Skeletal muscle cell (primary cell): ENCODE data around the gene ANKS3.
"Not testable (repeated sequence)": the region's sequence is repeated elsewhere in the genome, so short reads cannot be mapped to it uniquely, and the experiment has no call there.

Experiments used
- DNase-seq: peaks from one replicate; pipeline ENCODE4 v3.0.0-alpha.2; 2010; ENCODE audit warnings: low read depth
- H3K4me3 ChIP-seq: 2 replicates; pipeline ENCODE4 v1.5.1; 2011; ENCODE audit warnings: low read depth, mild to moderate bottlenecking, control low read depth, low read length, moderate library complexity

Gene ANKS3

DNA sequence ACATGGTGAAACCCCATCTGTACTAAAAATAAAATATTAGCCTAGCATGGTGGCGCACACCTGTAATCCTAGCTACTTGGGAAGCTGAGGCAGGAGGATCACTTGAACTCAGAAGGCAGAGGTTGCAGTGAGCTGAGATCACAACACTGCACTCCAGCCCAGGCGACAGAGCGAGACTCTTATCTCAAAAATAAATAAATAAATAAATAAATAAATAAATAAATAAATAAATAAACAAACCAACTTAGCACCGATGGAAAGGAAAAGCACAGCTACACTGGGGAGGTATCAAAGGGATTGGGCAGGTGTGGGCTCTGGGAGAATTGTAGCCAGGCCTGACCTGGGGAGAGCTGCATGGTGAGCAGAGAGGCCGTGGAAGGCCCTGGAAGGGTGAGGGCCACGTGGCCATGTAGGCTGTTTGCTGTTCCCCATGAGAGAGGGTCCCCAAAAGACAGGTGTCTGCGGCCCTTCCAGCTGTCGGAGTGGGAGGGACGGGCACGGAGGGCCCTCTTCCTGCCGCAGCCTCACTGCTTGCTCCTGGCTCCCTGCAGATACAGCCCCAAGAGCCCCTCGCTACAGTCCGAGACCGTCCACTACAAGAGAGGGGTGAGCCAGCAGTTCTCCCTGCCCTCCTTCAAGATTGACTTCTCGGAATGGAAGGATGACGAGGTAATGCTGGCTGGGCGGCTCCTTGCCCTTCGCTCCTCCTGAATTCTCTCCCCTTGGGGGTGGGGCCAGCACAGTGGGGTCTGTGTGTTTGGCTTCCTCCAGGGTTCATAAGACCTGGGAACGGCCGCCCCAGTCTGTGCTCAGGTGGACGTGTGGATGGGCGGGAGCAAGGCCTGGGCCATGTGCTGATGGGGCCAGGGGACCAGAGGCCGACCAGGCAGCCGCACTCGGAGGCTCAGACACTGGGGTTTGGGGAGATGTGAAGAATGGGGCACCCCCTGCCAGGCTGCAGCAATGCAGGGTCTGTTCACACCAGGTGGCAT, 77.1 kb downstream of the ANKS3 start:
- no peak for DNase-seq
- no peak overlapping the region for H3K4me3 ChIP-seq

GRCh38 chr16:4656221-4656620, 77.8 kb downstream of the ANKS3 start:
- no peak overlapping the region for H3K4me3 ChIP-seq

DNA sequence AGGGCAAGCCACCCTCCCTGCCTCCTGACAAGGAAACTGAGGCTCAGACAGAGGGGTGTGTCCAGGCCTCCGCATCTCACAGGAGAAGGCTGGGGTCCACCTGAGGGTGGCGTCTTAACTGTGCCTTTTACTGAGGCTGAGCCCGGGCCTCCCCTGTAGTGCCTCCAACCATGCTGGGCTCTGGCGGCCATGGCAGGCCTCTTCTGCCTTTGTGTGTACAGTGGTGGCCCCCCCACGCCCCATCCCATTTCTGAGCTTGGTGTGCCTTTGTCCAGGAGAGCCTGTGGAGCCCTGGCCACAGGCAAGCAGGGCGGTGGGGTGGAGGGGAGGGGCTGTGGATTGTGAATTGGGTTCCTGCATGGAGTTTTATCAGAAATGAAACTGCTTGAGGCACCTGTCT, 78.3 kb downstream of the ANKS3 start:
- no peak for DNase-seq
- H3K4me3 ChIP-seq, result no peak overlapping the region

More at GRCh38 chr16:4656221-4656620, 77.8 kb downstream of the ANKS3 start:
- no peak for DNase-seq

DNA sequence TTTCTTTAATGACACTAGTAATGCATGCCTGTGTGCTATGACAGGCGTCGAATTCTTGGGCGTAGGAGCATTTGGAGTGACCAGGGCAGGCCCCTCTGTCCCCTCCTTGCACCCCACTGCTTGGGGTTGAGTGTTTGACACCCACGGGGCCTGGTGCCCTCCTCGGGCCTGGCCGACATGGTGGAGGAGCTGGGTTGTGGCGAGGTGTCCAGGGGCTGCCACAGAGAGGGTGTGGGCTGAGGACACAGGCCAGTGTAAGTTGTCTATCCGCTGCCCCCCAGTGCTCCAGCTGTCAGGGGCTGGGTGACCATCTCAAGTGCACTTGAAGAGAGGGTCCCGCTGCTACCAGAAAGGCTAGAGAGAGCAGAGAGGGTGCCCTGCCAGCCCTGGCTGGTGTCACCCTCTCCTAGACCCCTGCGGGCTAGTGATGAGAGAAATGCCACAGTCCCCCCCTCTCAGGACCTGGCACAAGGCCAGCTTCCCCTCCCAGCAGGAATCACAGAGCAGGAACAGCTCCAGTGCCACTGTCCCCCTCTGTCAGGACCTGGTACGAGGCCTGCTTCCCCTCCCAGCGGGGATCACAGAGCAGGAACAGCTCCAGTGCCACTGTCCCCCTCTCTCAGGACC, 79.0 kb downstream of the ANKS3 start:
- H3K4me3 ChIP-seq, result no peak overlapping the region
- DNase-seq, result no peak

DNA sequence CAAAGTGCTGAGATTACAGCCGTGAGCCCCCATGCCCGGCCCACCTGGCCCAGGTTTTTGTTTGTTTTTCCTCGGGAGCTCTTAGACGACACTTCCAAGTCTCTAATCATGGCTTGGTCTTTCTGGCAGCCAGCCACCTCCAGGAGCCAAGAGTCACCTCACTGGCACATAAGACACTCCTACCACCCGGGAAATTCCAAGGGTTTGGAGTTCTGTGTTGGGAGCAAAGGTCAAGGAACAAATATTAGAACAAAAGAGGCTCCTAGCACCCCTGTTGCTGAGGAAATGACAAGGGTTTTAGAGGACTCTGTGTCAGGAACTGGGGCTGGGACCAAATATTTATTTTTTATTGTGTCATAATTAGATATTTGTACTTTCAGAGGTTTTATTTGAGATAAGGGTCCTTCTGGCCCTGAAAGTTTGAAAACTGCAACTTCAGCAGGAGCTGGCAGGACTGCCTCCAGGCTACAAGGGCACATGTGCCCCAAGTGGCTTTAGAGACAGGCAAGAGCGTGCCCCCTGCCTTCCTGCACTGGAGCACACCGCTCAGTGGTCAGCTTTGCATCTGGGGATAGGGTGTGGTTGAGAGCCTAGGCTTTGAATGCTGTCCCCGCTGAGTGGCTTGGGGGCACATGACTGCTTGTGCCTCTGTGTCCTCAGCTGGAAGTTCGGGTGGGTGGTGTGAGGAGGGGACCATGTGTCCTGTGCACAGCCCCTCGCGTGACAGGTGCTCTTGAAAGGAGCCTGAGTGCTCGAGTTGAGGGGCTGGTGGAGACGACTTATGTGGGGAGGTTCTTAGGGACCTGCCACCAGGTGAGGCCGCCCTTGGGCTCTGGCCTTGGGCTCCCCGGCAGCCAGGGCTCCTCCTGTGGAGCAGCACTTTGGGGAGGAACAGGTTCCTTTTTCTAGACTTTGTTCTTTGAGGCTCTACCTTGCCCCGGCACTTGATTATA, 79.8 kb downstream of the ANKS3 start:
- H3K4me3 ChIP-seq, result no peak overlapping the region
- DNase-seq, result no peak

GRCh38 chr16:4652561-4652960, 81.5 kb downstream of the ANKS3 start:
- no peak for DNase-seq
- H3K4me3 ChIP-seq, result no peak overlapping the region

- H3K4me3 ChIP-seq, result no peak overlapping the region
- no peak for DNase-seq
Observed at GRCh38 chr16:4651827-4652226, 82.2 kb downstream of the ANKS3 start.

DNA sequence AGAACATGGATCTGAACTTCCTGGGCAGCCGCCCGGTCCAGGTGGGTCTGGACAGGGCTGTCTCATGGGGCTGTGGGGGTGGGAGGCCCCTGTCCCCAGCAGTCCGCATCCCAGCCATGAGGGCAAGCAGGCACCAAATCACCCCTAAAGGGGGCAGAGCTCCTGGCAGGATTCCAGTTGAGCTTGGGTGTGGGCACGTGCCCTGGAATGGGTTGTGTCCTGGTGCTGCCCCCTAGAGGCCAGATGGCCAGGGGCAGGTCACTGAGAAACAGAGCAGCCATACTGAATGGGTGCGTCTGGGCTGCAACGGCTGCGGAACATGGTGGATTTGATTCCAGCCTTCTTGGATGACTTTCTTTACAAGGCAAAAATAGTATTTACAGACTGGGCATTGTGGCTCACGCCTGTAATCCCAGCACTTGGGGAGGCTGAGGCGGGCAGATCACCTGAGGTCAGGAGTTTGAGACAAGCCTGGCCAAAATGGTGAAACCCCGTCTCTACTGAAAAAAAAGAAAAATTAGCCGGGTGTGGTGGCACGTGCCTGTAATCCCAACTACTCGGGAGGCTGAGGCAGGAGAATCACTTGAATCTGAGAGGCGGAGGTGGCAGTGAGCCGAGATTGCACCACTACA, 83.5 kb downstream of the ANKS3 start:
- not testable (repeated sequence) for DNase-seq, H3K4me3 ChIP-seq

- H3K4me3 ChIP-seq, result no peak overlapping the region
- DNase-seq, result no peak
Observed at GRCh38 chr16:4649744-4650442, 84.2 kb downstream of the ANKS3 start.

GRCh38 chr16:4648917-4649316, 85.2 kb downstream of the ANKS3 start:
- no peak for DNase-seq
- H3K4me3 ChIP-seq, result no peak overlapping the region

DNA sequence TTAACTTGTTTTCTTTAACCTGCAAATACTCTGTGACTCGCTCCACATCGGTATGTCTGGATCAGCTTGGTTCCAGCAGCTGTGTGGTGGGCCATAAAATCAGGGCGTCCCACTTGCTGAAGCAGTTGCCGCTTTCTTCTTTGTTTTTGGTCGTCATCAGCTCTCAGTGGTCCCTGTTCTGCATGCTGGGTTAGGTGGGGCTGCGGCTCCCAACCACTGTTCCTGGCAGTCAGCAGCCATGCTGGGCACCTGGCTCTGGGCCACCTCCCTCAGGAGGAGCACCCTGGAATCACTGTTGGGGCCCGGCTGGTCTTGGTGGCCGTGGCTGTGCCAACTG, 86.5 kb downstream of the ANKS3 start:
- H3K4me3 ChIP-seq, result no peak overlapping the region
- no peak for DNase-seq

DNA sequence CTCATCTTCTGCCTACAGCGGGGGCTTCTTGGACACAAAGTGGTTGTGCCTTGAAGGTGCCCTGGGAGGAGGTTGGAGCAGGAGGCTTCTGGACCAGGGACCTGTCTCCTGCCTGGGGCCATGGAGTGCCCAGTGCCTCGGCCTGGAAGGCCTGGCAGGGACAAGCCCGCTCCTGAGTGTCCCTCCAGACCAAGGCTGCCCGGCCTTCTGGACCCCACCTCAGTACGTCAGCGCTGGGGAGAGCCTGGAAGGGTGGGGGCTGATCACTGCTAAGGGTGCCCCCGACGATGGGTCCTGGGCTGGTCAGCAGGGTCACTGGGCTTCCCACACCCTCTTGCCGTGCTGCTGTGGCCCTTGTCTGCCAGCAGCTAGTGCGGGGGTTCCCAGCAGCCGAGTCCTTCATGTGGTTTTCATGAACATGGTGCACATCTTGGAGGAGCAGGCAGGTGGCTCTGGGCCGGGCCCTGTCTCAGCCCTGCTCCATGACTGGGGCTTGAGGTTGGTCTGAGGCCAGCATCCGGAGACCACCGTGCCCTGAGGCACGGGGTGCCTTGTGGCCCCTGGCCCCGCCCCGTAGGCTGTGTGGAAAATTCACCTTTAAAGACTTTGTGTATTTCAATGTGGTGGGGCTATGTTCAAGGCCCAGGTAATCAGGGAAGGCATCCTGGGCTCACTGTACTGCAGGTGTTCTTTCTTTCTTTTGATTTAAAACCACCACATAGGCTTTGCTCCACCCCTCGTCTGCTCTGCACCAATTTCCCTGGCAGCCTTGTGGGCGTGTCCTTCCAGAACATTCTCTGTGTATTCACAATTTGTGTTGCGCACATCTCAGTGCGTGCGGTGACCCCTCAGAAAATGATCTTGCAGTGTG, 87.1 kb downstream of the ANKS3 start:
- no peak overlapping the region for H3K4me3 ChIP-seq
- no peak for DNase-seq
